ENCODE data around the gene OR10G8. TPM values are rescaled to one million over a fixed set of nuclear protein-coding genes. Genes with fewer than 3 reads are reported as not detected.

Gene OR10G8
- total RNA-seq, 1 donor from 2014 or later, result not detected

DNA sequence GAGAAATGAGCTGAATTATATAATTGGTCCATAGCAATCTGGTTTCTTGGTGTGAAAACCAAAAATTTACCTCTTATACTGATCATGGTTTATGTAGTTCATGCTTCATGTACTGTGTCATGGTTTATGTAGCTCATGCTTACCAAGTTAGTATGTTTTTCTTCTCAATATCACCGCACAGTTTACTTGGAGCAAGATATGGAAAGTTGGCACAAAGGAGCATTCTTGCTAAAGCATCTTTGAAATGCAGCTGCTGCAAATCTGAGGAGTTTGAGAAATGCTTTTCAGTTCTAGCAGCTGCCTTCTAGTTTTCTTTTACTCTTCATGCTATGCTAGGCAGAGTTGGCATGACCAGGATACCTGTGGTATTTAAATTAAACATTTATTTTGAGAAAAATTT, 10.1 kb downstream of the OR10G8 start:
- CTCF ChIA-PET, result no interaction called here
- Mint-ChIP-seq H3K36me3 (ENCODE audit: low read depth) (no peaks in the 10 kb centered on the region), H3K27me3 (peaks cover 3% of the 10 kb centered on the region), H3K27ac (no peak overlapping the region), H3K9me3 (no peaks in the 10 kb centered on the region), H3K4me1 (no peaks in the 10 kb centered on the region), H3K4me3 (no peak overlapping the region)
- intact Hi-C loops (cut with micrococcal nuclease), result no loop called here
- ATAC-seq (ENCODE audit: low read depth) (no peak), DNase-seq (no peak)
- TF ChIP-seq CTCF (IDR thresholded peaks at IDR 0.05), result no peak
- POLR2A ChIA-PET, result no interaction called here

- H3K27ac Mint-ChIP-seq, result no peak overlapping the region
- H3K27me3 Mint-ChIP-seq, result peaks cover 3% of the 10 kb centered on the region
- ATAC-seq (ENCODE audit: low read depth) (no peak), DNase-seq (no peak)
- no peaks in the 10 kb centered on the region for H3K36me3 Mint-ChIP-seq (ENCODE audit: low read depth)
- intact Hi-C loops (cut with micrococcal nuclease), result no loop called here
- TF ChIP-seq CTCF (IDR thresholded peaks at IDR 0.05), result no peak
- H3K9me3 Mint-ChIP-seq, result no peaks in the 10 kb centered on the region
- H3K4me3 Mint-ChIP-seq, result no peak overlapping the region
- ChIA-PET POLR2A (no interaction called here), CTCF (no interaction called here)
- no peaks in the 10 kb centered on the region for H3K4me1 Mint-ChIP-seq
Observed at GRCh38 chr11:124039557-124039956, 13.0 kb downstream of the OR10G8 start.

DNA sequence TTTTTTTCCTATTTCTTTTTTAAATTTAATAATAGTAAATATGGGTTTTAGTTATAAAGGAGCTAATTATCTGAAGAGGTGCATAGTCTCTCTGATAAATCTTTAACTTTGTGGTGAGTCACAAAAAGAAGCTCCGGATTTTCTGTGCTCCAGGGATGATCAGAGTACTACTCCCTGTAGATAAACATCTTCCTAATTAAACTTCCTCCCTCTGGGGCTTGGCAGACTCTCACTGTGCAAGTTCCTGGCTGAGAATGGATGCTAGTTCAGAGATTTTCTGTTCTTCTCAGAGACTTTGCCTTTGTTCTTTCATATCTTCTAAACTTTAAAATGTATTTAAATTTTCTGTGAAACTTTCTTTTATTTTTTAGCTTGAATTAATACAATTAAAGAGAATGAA, 14.7 kb downstream of the OR10G8 start, which contains the start of gene OR10G7:
Gene OR10G7 (minus strand): TSS at position 72 of the 400 bp plus-strand sequence. CDS start 2,324 bp downstream, outside the sequence.
- H3K4me1 Mint-ChIP-seq, result no peaks in the 10 kb centered on the region
- ChIA-PET CTCF (interaction anchor here (0.7 kb wide), 1 partner anchor 30 kb away, joined by 3 read pairs; no protein-coding TSS in a partner anchor), POLR2A (no interaction called here)
- H3K36me3 Mint-ChIP-seq (ENCODE audit: low read depth), result no peaks in the 10 kb centered on the region
- no peaks in the 10 kb centered on the region for H3K9me3 Mint-ChIP-seq
- intact Hi-C loops (cut with micrococcal nuclease), result no loop called here
- no peak for ATAC-seq (ENCODE audit: low read depth)
- H3K27me3 Mint-ChIP-seq, result peaks cover 3% of the 10 kb centered on the region
- DNase-seq, result no peak
- TF ChIP-seq CTCF (IDR thresholded peaks at IDR 0.05), result no peak
- no peak within 1 kb of the TSS for H3K4me3 Mint-ChIP-seq
- H3K27ac Mint-ChIP-seq, result no peak within 1 kb of the TSS

DNA sequence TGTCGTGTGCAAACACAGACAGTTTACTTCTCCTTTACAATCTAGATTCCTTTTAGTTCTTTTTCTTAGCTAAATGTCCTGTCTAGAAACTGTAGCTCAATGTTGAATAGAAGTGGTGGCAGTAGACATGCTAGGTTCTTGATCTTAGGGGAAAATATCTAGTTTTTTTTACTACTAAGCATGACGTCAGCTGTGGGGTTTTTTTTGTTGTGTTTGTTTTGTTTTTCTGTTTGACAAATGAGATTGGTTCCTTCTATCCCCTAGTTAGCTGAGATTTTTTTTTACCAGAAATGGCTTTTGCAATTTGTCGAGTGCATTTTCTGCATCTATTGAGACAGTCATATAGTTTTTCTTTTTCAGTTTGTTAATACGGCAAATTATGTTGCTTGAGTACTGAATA, 16.8 kb downstream of the OR10G8 start:
- Mint-ChIP-seq H3K4me1 (no peaks in the 10 kb centered on the region), H3K4me3 (no peak overlapping the region), H3K9me3 (no peaks in the 10 kb centered on the region), H3K36me3 (ENCODE audit: low read depth) (no peaks in the 10 kb centered on the region), H3K27me3 (peaks cover under 1% of the 10 kb centered on the region), H3K27ac (no peak overlapping the region)
- DNase-seq, result no peak
- TF ChIP-seq CTCF (IDR thresholded peaks at IDR 0.05), result no peak
- intact Hi-C loops (cut with micrococcal nuclease), result no loop called here
- no peak for ATAC-seq (ENCODE audit: low read depth)
- CTCF ChIA-PET, result no interaction called here
- POLR2A ChIA-PET, result no interaction called here

- DNase-seq (no peak), ATAC-seq (ENCODE audit: low read depth) (no peak)
- H3K4me3 Mint-ChIP-seq, result no peak overlapping the region
- no peaks in the 10 kb centered on the region for H3K36me3 Mint-ChIP-seq (ENCODE audit: low read depth)
- no peak overlapping the region for H3K27ac Mint-ChIP-seq
- intact Hi-C loops (cut with micrococcal nuclease), result no loop called here
- no peaks in the 10 kb centered on the region for H3K4me1 Mint-ChIP-seq
- CTCF ChIA-PET, result no interaction called here
- no peaks in the 10 kb centered on the region for H3K9me3 Mint-ChIP-seq
- TF ChIP-seq CTCF (IDR thresholded peaks at IDR 0.05), result no peak
- POLR2A ChIA-PET, result no interaction called here
- peaks cover 2% of the 10 kb centered on the region for H3K27me3 Mint-ChIP-seq
Observed at GRCh38 chr11:124050748-124051147, 24.1 kb downstream of the OR10G8 start.
